Neutrophil (primary cell): ENCODE results near the gene CDHR3.
A peak's percentile ranks its signal among the peaks of the same experiment; 100 is the strongest.

Source experiments
- H3K27ac ChIP-seq: fragments of 200-600 bp; sonication (generic); 2 replicates; pipeline ENCODE4 v1.5.1; 2016; ENCODE audit warnings: mild to moderate bottlenecking, moderate library complexity
- H3K27me3 ChIP-seq: fragments of 200-600 bp; sonication (generic); 2 replicates; pipeline ENCODE4 v1.6.0; 2016; ENCODE audit warnings: mild to moderate bottlenecking
- H3K36me3 ChIP-seq: fragments of 200-600 bp; sonication (generic); 2 replicates; pipeline ENCODE4 v1.5.1; 2017
- H3K4me1 ChIP-seq, 2 experiments: fragments of 200-600 bp in 1 of 2; sonication (generic) in 1 of 2; 1 replicate in 1 of 2; 2 replicates in 1 of 2; pipeline versions ENCODE4 v1.5.1 to v1.6.1; 2013 to 2016; ENCODE audit warnings: low read depth in 1 of 2, low read length in 1 of 2, mild to moderate bottlenecking in 1 of 2, moderate library complexity in 1 of 2; ENCODE audit not compliant: control insufficient read depth in 1 of 2, insufficient read depth in 1 of 2
- H3K4me3 ChIP-seq, 2 experiments: fragments of 200-600 bp in 1 of 2; sonication (generic) in 1 of 2; 1 replicate in 1 of 2; 2 replicates in 1 of 2; pipeline ENCODE4 v1.5.1; 2013 to 2016; ENCODE audit warnings: low read depth in 1 of 2, low read length in 1 of 2, mild to moderate bottlenecking in 1 of 2, moderate library complexity in 1 of 2
- H3K9me3 ChIP-seq: fragments of 200-600 bp; sonication (generic); 2 replicates; pipeline ENCODE4 v1.5.1; 2016
- TF ChIP-seq, protein P1 (sequence below): fragments of 200-600 bp; sonication (generic); IDR thresholded peaks from 2 replicates; pipeline ENCODE4 v1.5.1; 2016; ENCODE audit warnings: antibody characterized with exemption

CDHR3 gene

DNA sequence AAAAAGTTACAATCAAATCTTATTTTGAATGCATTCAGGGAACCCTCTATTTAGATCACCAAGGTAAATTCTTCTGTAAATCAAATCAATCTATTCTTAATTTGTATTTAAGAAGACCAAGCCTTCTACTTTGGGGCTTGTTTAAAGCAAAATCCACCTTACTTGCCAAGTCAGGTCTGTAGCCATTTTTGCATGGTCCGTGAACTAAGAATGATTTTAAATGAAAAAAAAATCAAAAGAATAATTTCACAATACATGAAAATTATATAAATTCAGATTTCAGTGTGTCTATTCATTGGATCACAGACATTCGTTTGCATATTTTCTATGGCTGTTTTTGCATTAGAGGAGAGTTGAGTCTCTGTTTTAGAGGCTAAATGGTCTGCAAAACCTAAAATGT lies 89.6 kb downstream of the CDHR3 start:
- Histone ChIP-seq H3K36me3 (no peaks in the 10 kb centered on the region), H3K9me3 (no peaks in the 10 kb centered on the region), H3K4me1 (no peaks in the 10 kb centered on the region), H3K27ac (no peak overlapping the region), H3K4me3 (no peak overlapping the region), H3K27me3 (peaks cover 69% of the 10 kb centered on the region)
- TF ChIP-seq, protein P1, sequence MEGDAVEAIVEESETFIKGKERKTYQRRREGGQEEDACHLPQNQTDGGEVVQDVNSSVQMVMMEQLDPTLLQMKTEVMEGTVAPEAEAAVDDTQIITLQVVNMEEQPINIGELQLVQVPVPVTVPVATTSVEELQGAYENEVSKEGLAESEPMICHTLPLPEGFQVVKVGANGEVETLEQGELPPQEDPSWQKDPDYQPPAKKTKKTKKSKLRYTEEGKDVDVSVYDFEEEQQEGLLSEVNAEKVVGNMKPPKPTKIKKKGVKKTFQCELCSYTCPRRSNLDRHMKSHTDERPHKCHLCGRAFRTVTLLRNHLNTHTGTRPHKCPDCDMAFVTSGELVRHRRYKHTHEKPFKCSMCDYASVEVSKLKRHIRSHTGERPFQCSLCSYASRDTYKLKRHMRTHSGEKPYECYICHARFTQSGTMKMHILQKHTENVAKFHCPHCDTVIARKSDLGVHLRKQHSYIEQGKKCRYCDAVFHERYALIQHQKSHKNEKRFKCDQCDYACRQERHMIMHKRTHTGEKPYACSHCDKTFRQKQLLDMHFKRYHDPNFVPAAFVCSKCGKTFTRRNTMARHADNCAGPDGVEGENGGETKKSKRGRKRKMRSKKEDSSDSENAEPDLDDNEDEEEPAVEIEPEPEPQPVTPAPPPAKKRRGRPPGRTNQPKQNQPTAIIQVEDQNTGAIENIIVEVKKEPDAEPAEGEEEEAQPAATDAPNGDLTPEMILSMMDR, result no peak

DNA sequence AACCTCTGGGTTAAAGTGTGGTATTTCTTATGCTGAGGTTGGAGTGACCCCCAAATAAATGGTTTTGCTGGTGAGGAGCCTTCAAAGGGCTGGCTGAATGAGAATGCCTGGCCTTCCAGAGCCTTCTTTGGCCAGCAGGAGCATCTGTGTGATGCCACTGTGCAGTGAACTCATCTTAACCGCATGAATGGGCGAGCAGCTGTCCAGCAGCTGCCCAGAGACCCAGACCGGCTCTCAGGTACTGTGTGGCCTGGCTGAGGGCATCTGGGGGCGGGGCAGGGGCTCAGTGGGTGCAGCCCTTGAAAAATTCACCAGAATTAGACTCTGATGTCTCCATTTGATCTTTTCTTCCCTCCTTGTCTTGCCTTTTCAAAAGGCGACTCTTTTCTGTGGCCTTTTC lies 90.0 kb downstream of the CDHR3 start:
- H3K4me1 ChIP-seq, result no peaks in the 10 kb centered on the region
- TF ChIP-seq, protein P1, result no peak

DNA sequence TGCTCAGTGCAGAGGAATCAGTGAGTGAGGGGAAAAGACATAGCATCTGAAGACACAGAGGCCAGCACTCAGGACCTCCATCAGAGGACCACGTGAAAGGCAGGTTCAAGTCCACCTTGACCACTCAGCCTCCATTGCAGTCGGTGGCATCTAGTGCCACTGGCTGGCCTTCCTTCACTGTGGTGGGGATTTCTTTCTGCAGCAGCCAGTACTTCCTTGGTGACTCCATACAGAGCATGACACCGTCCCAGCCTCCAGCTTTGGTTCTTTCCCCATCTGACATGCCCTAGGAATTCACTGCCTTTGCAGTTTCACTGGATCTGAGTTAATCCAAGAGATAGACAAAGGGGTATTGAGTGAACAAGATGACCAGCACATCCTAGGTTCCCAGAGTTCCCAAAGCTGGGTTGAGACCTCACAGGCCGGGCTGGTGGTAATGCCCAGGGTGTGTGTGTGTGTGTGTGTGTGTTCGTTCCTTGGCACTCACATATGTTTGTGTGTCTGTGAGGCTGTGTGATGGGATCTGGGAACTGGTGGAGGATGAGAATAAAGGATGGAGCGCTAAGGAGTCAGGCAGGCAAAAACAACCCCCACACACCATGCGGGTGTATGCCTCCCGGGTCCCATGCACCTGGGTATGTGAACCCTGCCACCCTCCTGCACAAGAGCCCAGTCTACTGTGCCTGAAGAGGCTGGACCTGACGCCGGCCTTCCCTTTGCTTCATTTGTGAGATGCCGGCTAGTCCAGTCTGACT lies 91.3 kb downstream of the CDHR3 start:
- Histone ChIP-seq H3K27me3 (peaks cover 66% of the 10 kb centered on the region), H3K36me3 (no peaks in the 10 kb centered on the region), H3K4me1 (peaks cover 3 to 7% of the 10 kb centered on the region in 2 experiments), H3K4me3 (no peak overlapping the region), H3K27ac (no peak overlapping the region), H3K9me3 (no peaks in the 10 kb centered on the region)
- TF ChIP-seq, protein P1, result no peak

More for the DNA sequence above, 90.0 kb downstream of the CDHR3 start:
- H3K27me3 ChIP-seq, result peaks cover 69% of the 10 kb centered on the region
- H3K4me3 ChIP-seq, result no peak overlapping the region
- no peaks in the 10 kb centered on the region for H3K9me3 ChIP-seq
- H3K36me3 ChIP-seq, result no peaks in the 10 kb centered on the region
- no peak overlapping the region for H3K27ac ChIP-seq

DNA sequence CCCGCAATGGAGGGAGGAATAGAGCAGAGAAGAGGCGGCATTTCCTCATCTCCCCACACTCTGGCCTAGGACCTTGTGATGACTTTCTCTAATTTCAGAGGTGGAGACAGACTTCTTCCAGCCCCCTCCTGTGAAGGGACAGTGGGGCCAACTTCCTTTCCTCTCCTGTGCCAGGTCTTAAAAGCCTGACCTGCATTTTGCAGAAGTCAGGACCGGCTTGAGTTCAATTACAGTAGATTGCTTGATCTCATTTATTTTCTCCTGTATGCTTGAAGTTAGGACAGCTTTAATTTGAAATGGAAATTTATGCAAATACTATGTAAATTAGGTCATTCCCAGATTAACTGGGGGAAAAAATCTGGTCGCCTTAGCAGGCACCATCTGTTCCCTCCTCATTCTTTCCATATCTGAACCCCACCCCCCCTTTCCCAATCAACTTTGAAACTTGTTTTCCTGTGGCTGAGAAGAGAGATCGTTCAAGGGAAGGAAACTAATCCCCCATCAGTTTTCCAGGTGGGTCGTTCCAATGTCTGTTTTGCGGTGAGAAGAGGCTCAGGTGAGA lies 92.0 kb downstream of the CDHR3 start:
- H3K27me3 ChIP-seq, result peaks cover 63% of the 10 kb centered on the region
- TF ChIP-seq, protein P1, result no peak
- H3K36me3 ChIP-seq, result no peaks in the 10 kb centered on the region
- H3K27ac ChIP-seq, result no peak overlapping the region
- no peak overlapping the region for H3K4me3 ChIP-seq
- H3K4me1 ChIP-seq, result peaks cover 8 to 13% of the 10 kb centered on the region in 2 experiments
- no peaks in the 10 kb centered on the region for H3K9me3 ChIP-seq

DNA sequence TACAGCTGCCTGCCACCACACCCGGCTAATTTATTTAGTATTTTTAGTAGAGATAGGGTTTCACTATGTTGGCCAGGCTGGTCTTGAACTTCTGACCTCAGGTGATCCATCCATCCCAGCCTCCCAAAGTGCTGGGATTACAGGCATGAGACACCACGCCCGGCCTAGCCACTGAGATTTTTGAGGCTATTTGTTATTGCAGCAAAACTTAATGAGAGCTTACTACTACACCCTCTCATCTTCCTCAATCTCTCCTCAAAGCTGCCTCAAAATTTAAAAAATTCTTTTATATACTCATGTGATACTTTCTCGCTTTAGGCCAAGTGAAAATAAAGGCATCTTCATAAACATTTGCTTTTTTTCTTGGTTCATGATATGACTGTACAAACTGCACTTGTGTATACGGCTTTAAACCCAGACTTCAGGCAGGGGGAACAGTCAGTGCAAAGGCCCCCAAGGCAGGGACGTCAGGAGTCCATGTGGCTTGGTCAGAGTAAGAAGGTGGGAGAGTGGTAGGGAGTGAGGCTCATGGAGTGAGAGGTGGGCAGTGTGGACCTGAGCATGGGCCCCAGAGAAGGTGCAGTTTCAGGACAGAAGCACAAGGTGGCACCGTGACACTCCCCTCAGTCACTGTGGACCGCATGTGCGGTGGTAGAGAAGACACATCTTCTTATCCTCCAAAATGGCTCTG lies 93.6 kb downstream of the CDHR3 start:
- H3K27me3 ChIP-seq, result peaks cover 50% of the 10 kb centered on the region
- H3K9me3 ChIP-seq, result no peaks in the 10 kb centered on the region
- H3K4me1 ChIP-seq, result peaks cover 8 to 13% of the 10 kb centered on the region in 2 experiments
- no peak overlapping the region for H3K27ac ChIP-seq
- no peak overlapping the region for H3K4me3 ChIP-seq
- TF ChIP-seq, protein P1, result peak; percentile 35
- no peaks in the 10 kb centered on the region for H3K36me3 ChIP-seq
